ENCODE data around the gene ADIPOQ.
A peak's percentile ranks its signal among the peaks of the same experiment; 100 is the strongest.
"Not testable (repeated sequence)": the region's sequence is repeated elsewhere in the genome, so short reads cannot be mapped to it uniquely, and the experiment has no call there.

ADIPOQ gene

GRCh38 chr3:186870421-186871201, 28.1 kb downstream of the ADIPOQ start:
- no peak for DNase-seq (ENCODE audit: extremely low read depth in 1 of 2, low read depth in 1 of 2)

DNA sequence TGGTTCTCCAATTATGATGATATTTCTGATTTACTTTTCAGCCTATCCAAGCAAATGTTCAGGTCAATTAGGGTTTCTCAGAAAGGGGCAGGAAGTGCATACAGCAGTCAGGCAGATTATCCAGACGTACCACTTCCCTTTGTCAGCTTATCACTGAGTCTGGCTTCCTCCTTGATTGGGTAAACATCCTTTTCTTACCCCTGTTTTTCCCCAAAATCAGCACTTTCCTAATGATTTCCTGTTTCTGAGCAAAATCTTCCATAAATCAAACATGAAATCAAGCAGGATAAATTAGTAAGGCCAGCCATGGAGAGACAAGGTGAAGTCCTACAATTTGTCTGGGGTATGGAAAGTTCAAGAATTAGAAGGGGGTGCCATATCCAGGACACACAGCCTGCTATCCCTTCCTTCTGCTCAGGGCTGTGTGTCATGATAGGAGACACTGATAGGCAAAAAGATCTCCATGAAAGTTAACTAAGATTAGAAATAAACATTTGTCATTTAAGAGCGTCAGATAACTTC, 29.0 kb downstream of the ADIPOQ start:
- no peak for DNase-seq (ENCODE audit: extremely low read depth in 1 of 2, low read depth in 1 of 2)

DNA sequence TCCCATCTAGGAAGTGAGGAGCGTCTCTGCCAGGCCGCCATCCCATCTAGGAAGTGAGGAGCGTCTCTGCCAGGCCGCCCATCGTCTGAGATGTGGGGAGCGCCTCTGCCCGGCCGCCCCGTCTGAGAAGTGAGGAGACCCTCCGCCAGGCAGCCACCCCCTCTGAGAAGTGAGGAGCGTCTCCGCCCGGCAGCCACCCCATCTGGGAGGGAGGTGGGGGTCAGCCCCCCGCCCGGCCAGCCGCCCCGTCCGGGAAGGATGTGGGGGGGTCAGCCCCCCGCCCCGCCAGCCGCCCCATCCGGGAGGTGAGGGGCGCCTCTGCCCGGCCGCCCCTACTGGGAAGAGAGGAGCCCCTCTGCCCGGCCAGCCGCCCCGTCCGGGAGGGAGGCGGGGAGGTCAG, 31.3 kb downstream of the ADIPOQ start:
- DNase-seq (ENCODE audit: extremely low read depth in 1 of 2, low read depth in 1 of 2): not testable (repeated sequence)

GRCh38 chr3:186874216-186874615, 31.7 kb downstream of the ADIPOQ start:
- not testable (repeated sequence) for DNase-seq (ENCODE audit: extremely low read depth in 1 of 2, low read depth in 1 of 2)

DNA sequence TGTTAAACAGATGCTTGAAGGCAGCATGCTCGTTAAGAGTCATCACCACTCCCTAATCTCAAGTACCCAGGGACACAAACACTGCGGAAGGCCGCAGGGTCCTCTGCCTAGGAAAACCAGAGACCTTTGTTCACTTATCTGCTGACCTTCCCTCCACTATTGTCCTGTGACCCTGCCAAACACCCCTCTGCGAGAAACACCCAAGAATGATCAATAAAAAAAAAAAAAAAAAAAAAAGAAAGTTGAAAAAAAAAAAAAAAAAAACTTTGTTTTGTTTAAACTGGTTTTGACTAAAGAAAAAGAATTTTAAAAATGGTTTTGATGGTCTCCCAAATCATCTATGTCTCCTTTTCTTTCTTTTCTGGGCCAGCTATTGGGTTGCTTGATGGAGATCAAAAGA, 32.3 kb downstream of the ADIPOQ start:
- not testable (repeated sequence) for DNase-seq (ENCODE audit: extremely low read depth in 1 of 2, low read depth in 1 of 2)

GRCh38 chr3:186875708-186876107, 33.2 kb downstream of the ADIPOQ start:
- no peak for DNase-seq (ENCODE audit: extremely low read depth in 1 of 2, low read depth in 1 of 2)

DNA sequence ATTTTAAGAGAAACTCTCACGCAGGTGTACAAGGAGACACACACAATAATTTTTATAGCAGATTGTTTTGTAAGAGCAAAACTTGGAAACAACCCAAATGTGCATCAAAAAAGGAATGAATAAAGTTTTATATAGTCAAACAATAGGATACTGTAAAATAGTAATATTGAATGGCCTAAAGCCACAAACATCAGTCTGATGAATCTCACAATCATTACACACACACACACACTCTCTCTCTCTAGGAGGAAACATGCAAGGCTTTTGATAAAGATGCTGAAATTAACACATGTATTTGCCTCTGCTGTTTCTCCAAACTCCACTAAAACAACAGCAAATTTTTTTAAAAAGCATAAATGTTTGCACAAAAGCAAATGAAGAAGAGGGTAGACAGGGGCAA, 37.3 kb downstream of the ADIPOQ start:
- no peak for DNase-seq (ENCODE audit: extremely low read depth in 1 of 2, low read depth in 1 of 2)

- no peak for DNase-seq (ENCODE audit: extremely low read depth in 1 of 2, low read depth in 1 of 2)
Measured at GRCh38 chr3:186880406-186880805, 37.9 kb downstream of the ADIPOQ start.

DNA sequence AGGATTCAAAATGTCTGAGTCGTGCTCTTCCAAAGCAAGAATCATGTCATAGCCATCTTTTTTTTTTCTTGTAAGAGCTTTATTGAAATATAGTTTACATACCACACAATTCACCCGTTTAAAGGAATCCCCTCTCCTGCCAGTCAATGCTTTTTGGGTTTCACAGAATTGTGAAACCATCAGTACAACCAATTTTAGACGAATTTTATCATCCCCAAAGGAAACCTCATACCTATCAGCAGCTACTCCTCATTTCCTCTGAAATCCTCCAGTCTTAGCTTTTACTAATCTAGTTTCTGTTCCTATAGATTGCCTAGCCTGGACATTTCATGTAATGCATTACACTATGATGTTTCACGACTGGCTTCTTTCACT, 39.6 kb downstream of the ADIPOQ start:
- DNase-seq (ENCODE audit: extremely low read depth in 1 of 2, low read depth in 1 of 2): no peak

- DNase-seq (ENCODE audit: extremely low read depth in 1 of 2, low read depth in 1 of 2): peak; percentile 21 to 57
Measured at GRCh38 chr3:186882881-186883685, 40.6 kb downstream of the ADIPOQ start.

DNA sequence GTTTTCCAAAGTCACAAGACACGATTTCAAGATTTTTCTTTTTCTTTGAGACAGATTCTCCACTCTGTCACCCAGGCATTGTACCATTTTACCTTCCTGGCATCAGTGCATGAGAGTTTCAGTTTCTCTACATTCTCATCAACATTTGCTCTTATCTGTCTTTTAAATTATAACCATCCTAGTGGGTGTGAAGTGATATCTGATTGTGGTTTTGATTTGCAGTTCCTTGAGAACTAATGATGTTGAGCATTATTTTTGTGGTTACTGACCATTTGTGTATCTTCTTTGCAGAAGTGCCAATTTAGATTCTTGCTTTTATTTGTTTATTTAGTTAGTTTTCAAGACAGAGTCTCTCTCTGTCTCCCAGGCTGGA, 41.2 kb downstream of the ADIPOQ start:
- no peak for DNase-seq (ENCODE audit: extremely low read depth in 1 of 2, low read depth in 1 of 2)

DNA sequence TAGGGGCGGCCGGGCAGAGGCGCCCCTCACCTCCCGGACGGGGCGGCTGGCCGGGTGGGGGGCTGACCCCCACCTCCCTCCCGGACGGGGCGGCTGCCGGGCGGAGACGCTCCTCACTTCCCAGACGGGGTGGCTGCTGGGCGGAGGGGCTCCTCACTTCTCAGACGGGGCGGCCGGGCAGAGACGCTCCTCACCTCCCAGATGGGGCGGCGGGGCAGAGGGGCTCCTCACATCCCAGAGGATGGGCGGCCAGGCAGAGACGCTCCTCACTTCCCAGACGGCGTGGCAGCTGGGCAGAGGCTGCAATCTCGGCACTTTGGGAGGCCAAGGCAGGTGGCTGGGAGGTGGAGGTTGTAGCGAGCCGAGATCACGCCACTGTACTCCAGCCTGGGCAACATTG, 42.4 kb downstream of the ADIPOQ start:
- not testable (repeated sequence) for DNase-seq (ENCODE audit: extremely low read depth in 1 of 2, low read depth in 1 of 2)

DNA sequence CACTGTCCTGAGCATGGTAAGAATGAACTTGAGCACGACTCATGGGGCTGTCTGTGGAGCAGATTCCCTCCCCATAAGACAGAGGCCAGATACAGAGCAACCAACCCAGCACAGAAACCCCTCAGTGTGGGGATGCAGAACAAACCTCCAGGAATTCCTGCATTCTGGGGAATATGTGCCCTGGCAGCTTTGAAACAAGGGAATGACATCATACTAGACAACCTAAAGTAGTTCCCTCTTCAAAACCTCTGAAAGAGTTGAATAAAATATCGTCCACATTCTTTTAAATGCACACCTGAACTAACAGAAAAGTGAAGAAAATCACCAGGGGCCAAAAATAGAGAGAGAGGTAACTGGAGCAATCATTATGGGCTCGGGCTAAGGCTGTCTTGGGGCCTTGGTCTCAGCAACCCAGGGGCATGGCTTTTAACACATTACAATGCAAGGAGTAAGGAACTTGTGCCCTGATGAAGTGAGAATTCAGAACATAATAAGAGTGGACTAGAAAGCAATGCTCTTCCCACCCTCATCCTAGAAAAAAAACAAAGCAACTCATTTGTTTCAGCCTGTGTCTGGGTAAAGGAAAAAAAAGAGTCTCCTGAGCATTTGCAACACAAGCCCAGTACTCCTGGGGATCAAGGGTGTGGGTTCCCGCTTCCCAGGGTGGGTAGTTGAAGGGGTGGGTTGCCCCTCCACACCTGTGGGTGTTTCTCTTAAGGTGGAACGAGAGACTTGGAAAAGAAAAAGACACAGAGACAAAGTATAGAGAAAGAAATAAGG, 43.9 kb downstream of the ADIPOQ start:
- no peak for DNase-seq (ENCODE audit: extremely low read depth in 1 of 2, low read depth in 1 of 2)

DNA sequence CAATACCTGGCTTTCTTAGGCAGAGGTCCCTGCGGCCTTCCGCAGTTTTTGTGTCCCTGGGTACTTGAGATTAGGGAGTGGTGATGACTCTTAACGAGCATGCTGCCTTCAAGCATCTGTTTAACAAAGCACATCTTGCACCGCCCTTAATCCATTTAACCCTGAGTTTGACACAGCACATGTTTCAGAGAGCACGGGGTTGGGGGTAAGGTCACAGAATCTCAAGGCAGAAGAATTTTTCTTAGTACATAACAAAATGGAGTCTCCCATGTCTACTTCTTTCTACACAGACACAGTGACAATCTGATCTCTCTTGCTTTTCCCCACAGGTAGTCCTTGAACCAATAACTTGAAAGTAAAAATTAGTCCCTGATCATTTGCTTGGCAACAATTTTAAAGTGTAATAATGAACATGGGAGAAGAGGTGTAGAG, 45.0 kb downstream of the ADIPOQ start:
- not testable (repeated sequence) for DNase-seq (ENCODE audit: extremely low read depth in 1 of 2, low read depth in 1 of 2)

DNA sequence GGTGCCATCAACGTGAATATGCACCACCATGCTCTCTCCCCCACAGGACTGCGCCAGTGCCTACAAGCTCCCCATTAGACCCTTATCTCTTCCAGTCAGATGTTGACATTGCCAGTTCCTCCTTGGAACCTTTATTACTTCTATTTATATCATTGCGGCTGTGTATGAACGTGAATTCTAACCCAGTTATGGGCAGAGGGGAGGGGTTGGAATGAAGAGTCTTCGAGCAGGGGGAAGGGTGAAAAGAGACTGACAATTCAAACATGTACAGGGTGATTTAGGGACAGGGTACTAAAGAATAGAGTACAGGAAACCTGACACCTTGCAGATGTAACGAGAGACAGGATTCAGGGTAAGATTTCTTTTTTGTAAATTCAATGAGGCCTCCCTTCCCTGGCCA, 46.1 kb downstream of the ADIPOQ start:
- no peak for DNase-seq (ENCODE audit: extremely low read depth in 1 of 2, low read depth in 1 of 2)

GRCh38 chr3:186889698-186890097, 47.2 kb downstream of the ADIPOQ start:
- not testable (repeated sequence) for DNase-seq (ENCODE audit: extremely low read depth in 1 of 2, low read depth in 1 of 2)

DNA sequence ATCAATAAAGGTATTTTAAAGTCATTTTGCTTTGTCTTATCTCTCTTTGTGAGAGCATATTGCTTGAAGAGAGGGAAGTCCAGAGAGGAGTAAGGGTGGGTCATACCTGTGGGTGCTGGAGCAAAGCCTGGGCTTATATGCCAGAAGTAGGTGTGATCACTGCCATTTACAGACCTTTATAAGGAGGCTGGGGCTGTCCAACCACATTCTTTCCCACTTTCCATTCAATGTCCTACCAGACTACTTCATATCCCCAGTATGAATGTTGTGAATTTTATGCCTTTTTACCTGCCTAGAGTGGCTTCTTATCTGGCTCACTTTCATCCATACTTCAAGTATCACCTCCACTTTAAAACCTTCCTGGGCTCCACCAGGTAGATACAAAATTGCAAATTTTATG, 48.4 kb downstream of the ADIPOQ start:
- DNase-seq (ENCODE audit: extremely low read depth in 1 of 2, low read depth in 1 of 2): no peak

DNA sequence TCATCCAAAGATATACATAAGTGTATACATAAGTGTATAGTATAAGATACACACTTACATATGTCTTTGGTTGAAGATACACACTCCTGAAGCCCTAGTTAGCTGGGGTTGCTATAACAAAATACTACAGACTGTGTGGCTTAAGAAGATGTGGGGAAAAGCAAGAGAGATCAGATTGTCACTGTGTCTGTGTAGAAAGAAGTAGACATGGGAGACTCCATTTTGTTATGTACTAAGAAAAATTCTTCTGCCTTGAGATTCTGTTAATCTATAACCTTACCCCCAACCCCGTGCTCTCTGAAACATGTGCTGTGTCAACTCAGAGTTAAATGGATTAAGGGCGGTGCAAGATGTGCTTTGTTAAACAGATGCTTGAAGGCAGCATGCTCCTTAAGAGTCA, 50.6 kb downstream of the ADIPOQ start:
- not testable (repeated sequence) for DNase-seq (ENCODE audit: extremely low read depth in 1 of 2, low read depth in 1 of 2)

DNA sequence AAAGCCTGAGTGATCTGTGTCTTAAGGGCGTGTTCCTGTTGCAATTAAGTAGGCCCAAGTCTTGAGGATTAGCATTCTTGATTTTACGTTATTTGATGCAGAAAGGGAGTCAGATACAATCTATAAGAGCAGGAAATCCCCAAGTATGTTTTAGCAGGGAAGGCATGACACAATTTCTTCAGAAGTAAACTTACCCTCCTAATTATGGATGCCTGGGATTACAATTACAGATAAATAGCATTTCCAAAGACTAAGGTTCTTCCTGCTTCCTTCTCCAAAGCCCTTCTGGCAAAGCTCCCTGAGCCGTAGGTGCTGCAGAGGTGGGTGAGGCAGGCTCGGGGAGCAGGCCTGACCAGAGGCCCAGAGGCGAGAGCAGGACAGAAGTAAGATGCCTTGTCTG, 52.9 kb downstream of the ADIPOQ start:
- no peak for DNase-seq (ENCODE audit: extremely low read depth in 1 of 2, low read depth in 1 of 2)

DNA sequence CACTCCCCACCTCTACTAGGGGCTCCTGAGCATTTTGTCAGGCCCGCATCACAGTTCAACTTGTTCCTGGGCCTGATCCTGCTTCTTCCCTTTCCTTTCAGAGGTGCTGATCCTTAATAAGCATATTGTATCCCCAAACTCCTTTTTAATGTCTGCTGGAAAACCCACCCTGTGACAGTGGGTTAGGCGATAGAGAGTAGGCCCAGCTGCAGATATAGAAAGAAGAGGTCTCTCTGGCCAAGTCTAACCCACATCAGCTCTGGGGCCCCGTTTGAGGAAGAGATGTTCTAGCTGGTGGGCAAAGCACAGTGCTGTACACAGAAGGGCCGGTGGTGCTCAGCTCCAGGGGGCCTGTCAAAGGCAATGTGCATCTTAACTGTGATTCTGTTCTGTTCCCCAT, 53.5 kb downstream of the ADIPOQ start:
- no peak for DNase-seq (ENCODE audit: extremely low read depth in 1 of 2, low read depth in 1 of 2)

GRCh38 chr3:186896875-186897274, 54.4 kb downstream of the ADIPOQ start:
- no peak for DNase-seq (ENCODE audit: extremely low read depth in 1 of 2, low read depth in 1 of 2)

Data from stimulated activated CD8-positive, alpha-beta memory T cell treated with anti-CD3 and anti-CD28 coated beads, Interleukin-7, amount 100 ng/mL, for 48 hours (primary cell).